RCC 7860 (cell line): ENCODE results near the gene GFER.

Source experiments
- DNase-seq: peaks from one replicate; pipeline ENCODE4 v3.0.0-alpha.2; 2015; ENCODE audit warnings: low spot score
- FAIRE-seq: peaks from 2 replicates; lab custom pipeline; 2012; peaks lifted over from hg19 to GRCh38; lab: Jason Lieb, UNC

GFER gene

DNA sequence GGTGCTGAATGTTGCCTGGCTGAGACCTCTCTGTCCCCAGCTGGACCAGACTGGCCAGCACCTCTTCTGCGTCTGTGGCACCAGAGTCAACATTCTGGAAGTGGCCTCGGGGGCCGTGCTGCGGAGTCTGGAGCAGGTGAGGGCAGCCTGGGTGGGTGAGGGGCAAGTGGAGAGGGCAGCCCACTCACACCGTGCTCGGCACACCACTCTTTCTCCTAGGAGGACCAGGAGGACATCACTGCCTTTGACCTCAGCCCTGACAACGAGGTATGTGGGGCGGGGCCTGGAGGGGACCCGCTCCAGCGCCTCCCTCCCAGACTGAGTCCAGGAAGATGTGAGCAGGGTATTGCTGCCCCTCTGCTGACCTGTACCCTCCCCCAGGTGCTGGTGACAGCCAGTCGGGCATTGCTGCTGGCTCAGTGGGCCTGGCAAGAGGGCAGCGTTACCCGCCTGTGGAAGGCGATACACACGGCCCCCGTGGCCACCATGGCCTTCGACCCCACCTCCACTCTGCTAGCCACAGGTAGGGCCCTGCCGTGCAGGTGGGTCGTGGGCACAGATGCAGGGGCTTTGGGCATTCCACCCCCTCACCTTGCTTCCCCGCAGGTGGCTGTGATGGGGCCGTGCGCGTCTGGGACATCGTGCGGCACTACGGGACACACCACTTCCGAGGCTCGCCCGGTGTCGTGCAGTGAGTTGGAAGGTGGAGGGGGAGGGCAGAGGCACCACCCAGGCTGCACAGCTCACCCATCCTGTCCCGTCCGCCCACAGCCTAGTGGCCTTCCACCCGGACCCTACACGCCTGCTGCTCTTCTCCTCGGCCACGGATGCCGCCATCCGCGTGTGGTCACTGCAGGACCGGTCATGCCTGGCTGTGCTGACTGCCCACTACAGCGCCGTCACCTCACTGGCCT lies 9.6 kb upstream of the GFER start:
- DNase-seq (no peak), FAIRE-seq (no peak)

DNA sequence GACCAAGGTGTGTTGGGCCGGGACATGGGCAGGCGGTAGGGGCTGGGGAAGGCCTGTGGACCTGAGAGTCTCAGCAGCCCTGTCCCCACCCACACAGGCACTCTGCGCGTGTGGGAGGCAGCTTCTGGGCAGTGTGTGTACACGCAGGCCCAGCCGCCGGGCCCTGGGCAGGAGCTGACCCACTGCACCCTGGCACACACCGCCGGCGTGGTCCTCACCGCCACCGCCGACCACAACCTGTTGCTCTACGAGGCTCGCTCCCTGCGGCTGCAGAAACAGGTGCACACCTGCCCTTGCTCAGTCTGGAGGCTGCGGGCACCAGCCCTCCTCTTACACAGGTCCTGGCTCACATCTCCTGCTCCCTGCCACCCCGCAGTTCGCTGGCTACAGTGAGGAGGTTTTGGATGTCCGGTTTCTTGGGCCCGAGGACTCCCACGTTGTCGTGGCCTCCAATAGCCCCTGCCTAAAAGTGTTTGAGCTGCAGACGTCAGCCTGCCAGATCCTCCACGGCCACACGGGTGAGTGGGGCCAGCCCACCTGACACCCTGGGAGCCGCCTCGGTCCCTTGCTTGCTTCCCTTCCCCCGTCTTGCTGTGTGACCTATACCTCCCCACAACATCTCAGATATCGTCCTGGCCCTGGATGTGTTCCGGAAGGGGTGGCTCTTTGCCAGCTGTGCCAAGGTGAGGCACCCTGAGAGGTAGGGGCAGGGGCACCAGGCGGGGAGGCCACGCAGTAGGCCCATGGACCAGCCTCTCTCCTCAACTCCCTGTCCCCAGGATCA lies 8.4 kb upstream of the GFER start:
- DNase-seq (no peak), FAIRE-seq (no peak)

DNA sequence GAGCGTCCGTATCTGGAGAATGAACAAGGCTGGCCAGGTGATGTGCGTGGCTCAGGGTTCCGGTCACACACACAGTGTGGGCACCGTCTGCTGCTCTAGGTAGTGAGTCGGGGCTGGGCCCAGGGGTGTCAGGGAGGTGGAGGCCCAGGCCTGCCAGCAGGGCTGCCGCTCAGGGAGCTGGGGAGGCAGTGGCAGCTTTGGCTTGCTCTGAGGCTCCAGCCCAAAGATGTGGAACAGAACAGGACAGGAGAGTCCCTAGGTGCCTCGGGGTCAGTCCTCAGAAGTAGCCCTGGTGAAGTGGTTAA lies 7.8 kb upstream of the GFER start:
- FAIRE-seq = no peak

DNA sequence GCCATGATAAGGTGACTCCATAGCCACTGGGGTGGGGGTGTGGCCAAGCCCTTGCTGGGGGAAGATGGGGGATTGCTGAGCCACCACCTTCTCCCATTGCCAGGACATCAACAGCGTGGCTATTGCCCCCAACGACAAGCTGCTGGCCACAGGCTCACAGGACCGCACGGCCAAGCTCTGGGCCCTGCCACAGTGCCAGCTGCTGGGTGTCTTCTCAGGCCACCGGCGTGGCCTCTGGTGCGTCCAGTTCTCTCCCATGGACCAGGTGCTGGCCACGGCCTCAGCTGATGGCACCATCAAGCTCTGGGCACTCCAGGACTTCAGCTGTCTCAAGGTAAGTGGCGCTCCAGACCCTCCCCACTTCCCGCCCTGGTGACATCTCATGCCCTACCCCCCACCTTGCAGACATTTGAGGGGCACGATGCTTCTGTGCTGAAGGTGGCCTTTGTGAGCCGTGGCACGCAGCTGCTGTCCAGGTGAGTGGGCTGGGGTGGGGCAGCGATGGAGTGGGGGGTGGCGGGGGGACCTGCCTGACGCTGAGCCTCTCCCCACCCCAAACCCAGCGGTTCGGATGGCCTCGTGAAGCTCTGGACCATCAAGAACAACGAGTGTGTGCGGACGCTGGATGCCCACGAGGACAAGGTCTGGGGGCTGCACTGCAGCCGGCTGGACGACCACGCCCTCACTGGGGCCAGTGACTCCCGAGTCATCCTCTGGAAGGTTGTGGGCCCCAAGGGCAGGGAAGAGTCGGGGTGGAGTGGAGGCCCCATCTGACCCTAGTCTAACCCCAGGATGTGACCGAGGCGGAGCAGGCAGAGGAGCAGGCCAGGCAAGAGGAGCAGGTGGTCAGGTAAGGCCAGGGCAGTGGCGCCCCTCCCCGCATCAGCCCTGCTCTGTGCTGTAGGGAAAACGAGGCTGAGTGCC lies 6.8 kb upstream of the GFER start:
- FAIRE-seq (no peak), DNase-seq (no peak)

More for the DNA sequence above, 7.8 kb upstream of the GFER start:
- no peak for DNase-seq

DNA sequence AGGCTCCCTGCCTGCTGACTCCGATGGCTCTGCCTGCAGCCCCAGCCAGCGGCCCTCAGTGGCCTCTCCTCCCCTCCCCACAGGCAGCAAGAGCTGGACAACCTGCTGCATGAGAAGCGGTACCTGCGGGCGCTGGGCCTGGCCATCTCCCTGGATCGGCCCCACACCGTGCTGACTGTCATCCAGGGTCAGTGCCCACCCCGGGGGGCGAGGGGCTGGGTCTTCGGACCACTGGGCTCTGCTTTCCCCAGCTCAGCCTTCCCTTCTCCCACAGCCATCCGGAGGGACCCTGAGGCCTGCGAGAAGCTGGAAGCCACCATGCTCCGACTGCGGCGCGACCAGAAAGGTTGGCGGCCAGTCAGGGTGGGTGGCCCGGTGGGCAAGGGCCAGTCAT lies 6.1 kb upstream of the GFER start:
- no peak for FAIRE-seq
- DNase-seq = no peak

DNA sequence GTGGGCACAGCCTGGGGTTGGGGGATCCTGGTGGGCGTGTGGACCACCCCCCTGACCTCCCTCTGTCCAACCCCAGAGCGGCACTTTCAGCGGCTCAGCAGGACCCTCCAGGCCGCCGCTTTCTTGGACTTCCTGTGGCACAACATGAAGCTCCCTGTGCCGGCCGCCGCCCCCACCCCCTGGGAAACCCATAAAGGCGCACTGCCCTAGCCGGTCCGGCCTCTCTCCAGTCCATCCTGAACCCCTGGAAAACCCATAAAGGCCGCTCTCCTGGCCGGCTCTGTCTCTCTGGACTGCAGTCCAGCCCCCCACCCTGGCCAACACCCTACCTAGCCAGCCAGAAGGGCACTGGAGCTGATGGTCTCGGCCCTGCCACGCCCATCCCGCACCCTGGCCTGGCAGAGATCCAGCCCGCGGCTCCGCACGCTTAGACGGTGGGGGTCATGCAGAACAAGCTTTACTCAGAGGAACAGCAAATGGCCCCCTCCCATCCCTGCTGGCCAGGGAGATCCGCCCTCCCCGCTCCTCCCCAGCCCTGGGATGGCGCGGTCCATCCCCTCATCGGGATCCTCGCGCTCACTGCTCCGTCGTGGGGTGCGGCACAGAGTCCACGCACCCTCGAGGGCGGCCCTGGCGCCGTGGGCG lies 5.4 kb upstream of the GFER start:
- no peak for FAIRE-seq

DNA sequence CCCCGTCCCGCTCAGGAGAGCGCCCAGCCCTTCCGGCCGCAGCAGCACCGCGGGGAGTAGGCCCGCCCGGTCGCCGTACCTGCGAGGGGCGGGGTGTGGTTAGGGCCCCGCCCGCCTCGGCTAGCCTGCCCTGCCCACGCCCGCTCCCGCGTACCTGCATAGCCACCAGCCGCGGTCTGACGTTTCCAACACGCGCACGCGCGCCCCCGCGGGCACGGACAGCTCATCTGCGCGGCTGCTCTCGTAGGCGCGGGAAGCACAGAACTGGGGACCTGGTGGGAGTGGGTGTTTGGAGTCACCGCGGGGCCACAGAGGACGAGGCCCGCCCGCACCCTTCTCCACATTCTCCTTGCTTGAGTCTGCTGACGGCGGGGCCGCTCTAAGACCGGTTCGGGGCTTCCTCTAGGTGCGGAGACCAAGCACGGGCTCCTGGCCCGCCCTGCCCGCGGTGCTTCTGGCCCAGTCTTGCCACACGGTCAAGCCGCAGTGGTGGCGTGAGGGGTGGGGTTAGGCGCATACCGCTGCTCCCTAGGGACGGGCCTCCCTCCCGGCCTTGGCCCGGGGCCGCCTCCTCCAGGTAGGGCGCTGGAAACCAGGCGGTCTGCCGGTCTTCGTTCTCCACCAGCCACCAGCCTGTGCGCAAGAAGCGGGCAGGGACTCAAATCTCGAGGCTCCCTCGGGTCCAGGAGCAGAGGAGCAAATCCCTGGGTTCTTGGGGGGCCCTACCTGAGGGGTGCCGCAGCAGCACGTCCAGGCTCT lies 4.5 kb upstream of the GFER start:
- DNase-seq (no peak), FAIRE-seq (no peak)

More for the DNA sequence above, 5.4 kb upstream of the GFER start:
- no peak for DNase-seq

DNA sequence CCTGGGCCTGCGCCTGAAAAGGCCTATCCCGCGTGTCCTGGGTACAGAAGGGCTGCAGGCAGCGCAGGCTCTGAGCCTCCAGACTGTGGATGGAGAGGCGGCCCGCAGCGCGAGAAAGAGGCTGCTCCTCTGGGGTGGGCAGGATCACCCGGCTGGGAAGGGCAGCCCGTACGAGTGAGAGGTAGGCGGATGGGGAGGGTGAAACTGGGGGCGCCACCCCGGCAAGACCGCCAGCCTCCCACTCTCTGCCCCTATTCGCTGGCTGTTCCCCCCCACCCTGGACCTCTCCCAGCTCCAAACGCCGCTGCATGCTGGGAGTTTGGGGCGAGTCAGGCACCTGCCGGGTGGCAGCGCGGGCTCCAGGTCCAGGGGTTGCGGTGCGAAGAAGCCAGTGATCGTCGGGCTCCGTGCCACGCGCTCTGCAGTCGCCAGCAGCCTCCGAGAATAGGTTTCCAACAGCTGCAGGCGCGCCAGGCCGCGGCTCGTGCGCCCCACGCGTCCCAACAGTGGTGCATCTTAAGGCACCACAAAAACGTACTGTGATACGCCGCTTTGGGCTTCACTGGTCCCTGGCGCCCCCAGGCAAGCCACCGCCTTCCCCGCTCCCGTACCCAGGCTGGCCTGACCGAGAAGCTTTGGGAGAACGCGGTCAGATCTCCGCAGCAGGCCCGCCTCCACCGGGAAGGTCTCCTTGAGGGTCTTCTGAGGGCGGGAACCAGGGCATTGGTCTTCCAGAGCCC lies 3.8 kb upstream of the GFER start:
- FAIRE-seq (no peak), DNase-seq (no peak)

DNA sequence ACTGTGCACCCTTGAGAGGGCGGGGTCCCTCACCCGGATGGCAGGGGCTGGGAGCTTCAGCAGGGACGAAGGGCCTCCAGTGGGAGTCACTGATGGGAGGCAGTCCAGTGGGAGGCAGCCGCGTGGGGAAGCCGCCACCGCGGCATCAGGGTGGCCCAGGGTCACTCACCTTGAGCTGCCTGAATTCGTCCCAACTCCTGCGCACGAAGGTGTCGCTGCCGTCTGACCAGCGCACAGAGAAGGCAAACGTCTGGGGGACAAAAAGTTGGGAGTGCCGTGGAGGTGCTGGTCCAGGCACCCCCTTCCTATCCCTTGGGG lies 3.3 kb upstream of the GFER start:
- DNase-seq (no peak), FAIRE-seq (no peak)

DNA sequence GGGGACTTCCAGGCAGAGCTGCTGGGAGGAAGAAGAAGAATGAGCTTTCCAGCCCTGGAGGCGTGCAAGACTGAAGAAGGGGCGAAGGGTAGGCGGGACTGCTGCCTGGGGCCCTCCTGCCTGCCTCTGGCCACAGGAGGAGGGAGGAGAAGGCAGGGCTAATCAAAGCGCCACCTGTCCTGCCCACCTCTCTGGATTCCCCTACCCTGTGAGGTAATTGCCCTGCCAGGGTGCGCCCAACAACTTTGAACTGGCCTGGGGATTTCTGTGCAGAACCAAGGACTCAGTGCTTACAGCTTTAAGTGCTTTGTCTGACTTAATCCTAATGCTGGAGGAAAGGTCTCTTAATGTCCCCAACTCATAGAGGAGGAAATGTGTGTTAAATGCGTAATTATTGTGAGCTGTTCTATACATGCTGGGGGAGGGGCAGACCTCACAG lies 2.6 kb upstream of the GFER start, which contains the start of gene NOXO1:
TSS of gene NOXO1 (minus strand) at position 72 of the 439 bp plus-strand sequence. CDS start 290 bp downstream, outside the sequence.
- FAIRE-seq = no peak

DNA sequence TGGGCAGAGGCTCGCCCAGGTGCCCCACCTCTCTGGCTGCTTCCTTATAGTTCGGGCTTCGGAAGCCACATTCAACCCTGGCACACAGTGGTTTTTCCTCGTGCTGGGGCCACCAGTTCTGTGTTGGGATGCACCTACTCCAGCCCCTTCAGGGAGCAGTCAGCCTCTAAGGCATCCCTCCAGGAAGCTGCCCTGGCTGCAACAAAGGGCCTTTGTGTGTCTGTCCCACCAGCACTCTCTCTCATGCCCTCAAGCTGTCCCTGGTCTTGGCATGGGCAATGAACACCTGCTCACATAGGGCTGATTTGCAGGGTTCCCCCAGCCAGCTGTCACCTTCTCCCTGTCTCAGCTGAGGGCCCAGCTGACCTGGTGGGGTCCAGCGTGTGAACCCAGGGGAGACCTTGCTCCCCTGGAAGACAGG lies 2.0 kb upstream of the GFER start:
- FAIRE-seq (no peak), DNase-seq (no peak)

More for the DNA sequence above, 2.6 kb upstream of the GFER start, which contains the start of gene NOXO1:
- DNase-seq = no peak

DNA sequence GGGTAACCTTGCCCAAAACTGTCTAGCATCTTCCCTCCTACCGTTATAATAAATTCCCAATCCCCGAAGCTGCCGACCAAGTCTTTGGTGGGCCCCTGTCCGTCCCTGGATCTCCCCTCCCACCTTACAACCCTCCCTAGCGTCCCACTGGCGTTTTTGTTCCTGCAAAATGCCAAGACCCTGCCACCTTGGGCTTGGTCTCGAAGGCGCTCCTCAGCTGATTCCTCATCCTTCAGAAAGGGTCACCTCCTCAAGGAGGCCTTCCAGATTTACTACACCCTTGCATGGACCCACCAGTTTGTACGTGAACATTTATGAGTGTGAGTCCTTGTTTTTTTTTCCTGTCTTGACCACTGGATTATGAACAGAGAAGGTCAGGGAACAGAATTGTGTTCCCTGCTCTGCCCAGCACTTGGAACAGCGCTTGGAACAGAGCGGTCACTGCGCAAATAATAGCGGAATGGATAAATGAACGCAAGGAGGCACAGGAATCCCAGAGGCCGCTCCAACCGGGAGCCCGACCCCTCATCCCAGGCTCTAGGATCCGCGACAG lies 926 bp upstream of the GFER start:
- FAIRE-seq = no peak

DNA sequence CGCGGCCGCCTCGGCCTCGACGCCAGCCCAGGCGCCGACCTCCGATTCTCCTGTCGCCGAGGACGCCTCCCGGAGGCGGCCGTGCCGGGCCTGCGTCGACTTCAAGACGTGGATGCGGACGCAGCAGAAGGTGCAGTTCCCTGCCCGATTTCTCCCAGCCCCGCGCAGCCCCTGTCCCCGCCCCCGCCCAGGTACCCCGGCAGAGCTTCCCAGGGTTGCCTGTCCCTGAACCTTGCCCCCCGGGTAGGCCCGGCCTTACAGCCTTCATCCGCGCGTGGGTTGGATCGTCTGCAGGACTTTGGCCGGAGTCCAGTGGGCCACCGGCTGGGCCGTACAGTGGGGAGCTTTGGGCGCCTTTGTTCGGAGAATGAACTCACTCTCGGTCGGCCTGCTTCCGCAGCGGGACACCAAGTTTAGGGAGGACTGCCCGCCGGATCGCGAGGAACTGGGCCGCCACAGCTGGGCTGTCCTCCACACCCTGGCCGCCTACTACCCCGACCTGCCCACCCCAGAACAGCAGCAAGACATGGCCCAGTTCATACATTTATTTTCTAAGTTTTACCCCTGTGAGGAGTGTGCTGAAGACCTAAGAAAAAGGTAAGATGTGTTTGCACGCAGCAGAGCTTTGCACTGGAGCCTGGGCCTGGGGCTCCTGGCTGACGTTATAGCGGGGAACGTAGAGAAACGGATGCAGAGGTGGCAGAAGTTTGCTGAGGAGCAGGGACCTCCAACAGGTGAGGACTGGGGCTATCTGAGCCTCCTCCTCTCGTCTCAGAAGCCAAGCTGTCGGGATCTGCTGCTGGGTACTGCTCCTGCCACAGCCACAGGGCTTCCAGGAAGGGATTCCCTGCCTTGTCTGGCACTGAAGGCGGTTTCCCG lies 593 bp downstream of the GFER start:
- no peak for DNase-seq
- FAIRE-seq = no peak

More for the DNA sequence above, 926 bp upstream of the GFER start:
- DNase-seq = no peak

DNA sequence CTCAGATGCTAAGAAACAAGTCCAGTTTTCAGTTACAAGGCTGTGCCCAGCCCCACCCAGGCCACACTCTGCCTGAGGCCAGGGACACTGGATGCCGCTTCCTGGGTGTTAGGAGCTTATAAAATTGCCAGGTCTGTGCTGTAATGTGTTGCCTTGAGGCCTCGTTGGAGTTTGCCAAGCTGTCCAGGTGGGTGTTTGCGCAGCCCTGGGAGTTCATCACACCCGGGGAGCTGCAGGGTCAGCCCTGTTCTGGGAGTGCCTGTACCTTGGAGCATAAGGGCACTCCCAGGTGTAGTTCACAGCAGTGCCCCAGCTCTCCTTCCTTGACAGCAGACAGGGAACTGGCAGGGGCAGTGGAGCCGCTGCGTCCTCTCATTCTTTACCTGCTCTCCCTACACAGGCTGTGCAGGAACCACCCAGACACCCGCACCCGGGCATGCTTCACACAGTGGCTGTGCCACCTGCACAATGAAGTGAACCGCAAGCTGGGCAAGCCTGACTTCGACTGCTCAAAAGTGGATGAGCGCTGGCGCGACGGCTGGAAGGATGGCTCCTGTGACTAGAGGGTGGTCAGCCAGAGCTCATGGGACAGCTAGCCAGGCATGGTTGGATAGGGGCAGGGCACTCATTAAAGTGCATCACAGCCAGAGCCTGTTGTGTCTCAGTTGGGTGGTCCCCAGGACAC lies 1.6 kb downstream of the GFER start:
- FAIRE-seq (no peak), DNase-seq (no peak)

DNA sequence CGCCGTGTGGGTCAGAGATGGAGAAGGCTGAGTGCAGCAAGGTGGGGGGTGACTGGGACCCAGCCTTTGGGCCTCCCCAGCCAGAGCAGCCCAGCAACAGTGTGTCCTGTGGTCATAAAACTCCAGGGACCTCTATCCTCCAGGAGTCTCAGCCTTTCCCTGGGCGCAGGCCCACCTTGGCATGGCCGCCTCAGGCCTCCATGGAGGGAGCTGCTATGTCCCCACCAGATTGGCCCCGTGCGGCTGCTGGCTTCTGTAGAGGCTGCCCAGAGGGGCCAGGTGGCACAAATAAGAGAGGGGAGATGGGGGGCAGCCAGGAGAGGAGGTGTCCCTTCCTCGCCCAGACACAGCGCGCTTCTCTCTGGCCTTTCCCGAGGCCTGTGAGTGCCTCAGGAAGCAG lies 3.2 kb downstream of the GFER start:
- no peak for FAIRE-seq

DNA sequence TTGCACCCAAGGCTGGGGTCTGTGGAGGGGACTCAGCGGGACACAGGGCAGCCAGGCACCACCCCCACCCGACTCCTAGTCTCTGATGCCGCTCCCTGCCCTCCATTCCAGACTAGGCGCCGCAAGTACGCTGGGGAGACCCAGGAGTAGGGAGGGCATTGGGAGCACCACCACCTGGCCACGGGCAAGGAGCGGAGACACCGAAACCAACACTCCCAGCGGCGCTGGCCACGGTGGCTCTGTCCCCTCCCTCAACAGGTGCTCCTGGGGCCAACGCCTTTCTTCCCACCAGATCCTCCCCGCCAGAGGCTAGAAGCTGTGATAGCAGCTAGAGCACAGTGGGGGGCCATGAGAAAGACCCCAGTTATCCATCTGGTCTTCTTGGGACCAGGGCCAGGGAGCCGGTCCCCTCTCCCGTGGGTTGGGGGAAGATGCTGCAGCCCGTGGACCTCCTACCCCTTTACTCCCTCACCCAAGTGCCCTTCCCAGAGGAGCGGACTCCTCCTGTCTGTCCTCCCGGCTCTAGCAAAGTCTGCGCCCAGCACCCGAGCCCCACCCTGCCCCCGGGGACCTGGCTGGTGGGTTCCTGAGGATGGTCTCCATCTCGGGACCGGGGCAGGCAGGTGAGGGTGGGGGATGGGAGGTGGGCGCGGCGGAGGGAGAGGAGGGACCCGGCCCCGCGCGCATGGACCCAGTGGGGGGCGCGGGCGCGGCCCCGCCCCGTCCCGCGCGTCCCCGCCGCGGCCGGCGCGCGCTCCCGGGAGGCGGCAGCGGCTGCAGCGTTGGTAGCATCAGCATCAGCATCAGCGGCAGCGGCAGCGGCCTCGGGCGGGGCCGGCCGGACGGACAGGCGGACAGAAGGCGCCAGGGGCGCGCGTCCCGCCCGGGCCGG lies 5.5 kb downstream of the GFER start, which contains the start of gene SYNGR3:
TSS of gene SYNGR3 (plus strand) at position 762 of the 892 bp plus-strand sequence. CDS start 133 bp downstream, outside the sequence.
- FAIRE-seq (no peak), DNase-seq (no peak)

More for the DNA sequence above, 3.2 kb downstream of the GFER start:
- no peak for DNase-seq
